Stromal cell of bone marrow (primary cell): ENCODE data around the gene ZFC3H1.
"Not testable (repeated sequence)": the region's sequence is repeated elsewhere in the genome, so short reads cannot be mapped to it uniquely, and the experiment has no call there.

Experiments
- DNase-seq: peaks from one replicate; pipeline ENCODE4 v3.0.0-alpha.2; 2012; ENCODE audit warnings: low read depth

ZFC3H1 gene

DNA sequence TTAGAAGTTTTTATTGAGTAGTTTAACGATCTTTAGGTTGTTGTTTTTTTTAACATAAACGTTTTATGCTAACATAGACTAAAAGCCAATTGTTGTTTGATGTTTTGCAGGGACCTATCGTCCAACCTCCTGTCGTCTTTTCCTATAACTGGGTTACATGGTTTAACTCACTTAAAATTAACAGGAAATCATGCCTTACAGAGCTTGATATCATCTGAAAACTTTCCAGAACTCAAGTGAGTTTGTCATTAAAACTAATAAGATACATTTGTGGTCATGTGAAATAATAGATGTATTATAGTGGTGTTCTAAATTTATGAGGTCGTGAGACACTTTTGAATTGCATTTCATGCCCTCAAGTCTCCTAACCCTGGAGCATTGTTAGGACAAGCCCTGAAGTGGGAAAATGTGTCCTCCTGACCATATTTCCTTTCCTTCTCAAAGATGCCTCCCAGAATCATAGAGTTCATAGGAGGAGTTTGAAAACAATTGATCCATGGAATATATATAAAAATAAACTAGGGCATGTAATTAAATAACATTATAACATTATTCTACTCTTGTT, 84.9 kb downstream of the ZFC3H1 start:
- DNase-seq, result no peak

GRCh38 chr12:71576496-71576895, 87.2 kb downstream of the ZFC3H1 start:
- DNase-seq, result no peak

GRCh38 chr12:71569885-71570284, 93.8 kb downstream of the ZFC3H1 start:
- DNase-seq, result not testable (repeated sequence)

DNA sequence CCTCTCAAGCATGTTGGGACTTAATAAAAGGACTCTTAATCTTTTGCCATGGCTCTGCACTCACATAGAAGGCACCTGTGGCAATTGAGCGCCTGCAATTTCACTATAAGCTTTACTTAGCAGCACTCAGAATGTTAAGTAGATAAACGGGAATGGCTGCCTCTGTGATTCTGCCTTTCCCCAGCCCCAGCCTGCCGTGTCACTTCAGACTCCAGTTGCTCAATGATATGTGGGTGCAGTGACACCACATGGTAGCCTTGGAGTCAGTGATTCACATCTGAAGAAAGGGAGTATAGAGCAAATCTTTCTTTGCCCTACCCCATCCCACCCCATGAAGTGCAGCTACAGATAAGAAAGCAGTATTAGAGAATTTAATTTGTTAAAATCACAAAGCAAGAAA, 96.1 kb downstream of the ZFC3H1 start:
- DNase-seq, result no peak

DNA sequence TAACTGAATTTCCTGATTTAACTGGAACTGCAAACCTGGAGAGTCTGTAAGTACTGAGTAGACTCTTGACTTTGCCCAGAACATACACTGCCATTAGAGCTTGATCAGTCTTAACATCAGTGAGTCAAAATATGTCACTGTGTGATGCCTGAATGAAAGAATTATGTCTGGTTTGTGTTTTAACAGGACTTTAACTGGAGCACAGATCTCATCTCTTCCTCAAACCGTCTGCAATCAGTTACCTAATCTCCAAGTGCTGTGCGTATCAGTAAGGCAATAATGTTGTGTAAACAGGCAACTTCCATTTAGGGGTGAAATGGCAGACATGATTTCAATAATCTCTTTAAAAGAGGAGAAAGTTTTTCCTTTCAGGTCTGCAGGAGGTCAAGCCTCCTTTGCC, 97.0 kb downstream of the ZFC3H1 start:
- DNase-seq, result no peak

GRCh38 chr12:71565535-71565934, 98.1 kb downstream of the ZFC3H1 start:
- no peak for DNase-seq

DNA sequence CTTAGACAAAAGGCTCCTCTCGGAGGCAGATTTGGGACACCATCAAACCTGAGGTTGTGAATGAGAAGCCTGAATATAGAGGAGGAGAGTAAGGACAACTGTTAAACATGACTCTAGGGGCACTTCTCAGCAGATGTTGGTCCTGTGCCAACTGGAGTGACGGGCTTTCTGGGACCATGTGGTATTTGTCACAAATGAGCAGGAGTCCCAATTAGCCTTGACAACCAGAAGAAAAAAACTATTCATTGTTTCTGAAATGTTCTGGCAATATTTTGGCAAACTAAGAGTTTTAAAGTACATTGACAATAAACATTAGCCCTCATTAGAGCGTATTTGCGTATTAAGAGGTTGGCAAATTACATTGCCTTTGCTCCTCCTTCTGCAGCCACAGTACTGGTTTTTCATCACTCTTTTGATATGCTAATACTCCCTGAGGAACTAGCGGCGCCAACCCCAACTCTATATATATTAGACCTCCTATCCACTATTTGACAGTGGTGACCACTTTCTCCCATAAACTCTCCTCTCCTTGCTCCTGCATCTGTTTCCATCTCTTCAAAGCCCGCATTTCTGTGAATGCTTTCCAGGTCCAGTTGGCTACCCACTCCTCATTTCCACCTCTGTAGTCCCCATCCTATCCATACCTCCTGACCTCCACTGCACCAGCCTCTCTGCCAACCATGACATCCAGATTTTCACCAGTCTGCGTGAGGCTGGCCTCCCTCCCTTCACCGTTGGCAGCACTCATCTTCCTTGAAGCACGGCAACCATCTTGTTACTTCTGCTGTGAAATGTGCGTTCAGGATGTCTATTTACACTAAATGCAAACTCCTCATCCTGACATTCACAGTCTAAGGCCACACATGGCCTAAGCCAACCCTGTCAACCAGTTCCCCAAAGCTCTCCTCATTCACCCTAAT, 100.7 kb downstream of the ZFC3H1 start:
- DNase-seq, result no peak
